Right atrium auricular region (tissue), 2 donors: ENCODE measurements around the gene RBM8A. TPM values are rescaled to one million over a fixed set of nuclear protein-coding genes. Genes with fewer than 3 reads are reported as not detected.
"Not testable (repeated sequence)": the region's sequence is repeated elsewhere in the genome, so short reads cannot be mapped to it uniquely, and the experiment has no call there.

ENCODE experiments used
- DNase-seq: peaks from one replicate; pipeline ENCODE4 v3.0.0-alpha.2; 2019; ENCODE audit warnings: low spot score
- H3K27ac ChIP-seq, 2 donors: fragments of 200-600 bp; sonication (generic); 1 replicate in 1 of 2; 2 replicates in 1 of 2; pipeline ENCODE4 v1.5.1; 2016 to 2019
- H3K27me3 ChIP-seq, 2 donors: fragments of 200-600 bp; sonication (generic); one replicate each; pipeline versions ENCODE4 v1.5.1 to v1.6.0; 2017 to 2019
- H3K36me3 ChIP-seq: fragments of 200-600 bp; sonication (generic); one replicate; pipeline ENCODE4 v1.5.1; 2016
- H3K4me1 ChIP-seq, 2 donors: fragments of 200-600 bp; sonication (generic); one replicate each; pipeline versions ENCODE4 v1.5.1 to v1.6.0; 2017 to 2019
- H3K4me3 ChIP-seq, 2 donors: fragments of 200-600 bp; sonication (generic); 1 replicate in 1 of 2; 2 replicates in 1 of 2; pipeline ENCODE4 v1.5.1; 2017 to 2019; ENCODE audit warnings: mild to moderate bottlenecking in 1 of 2, moderate library complexity in 1 of 2
- H3K9me3 ChIP-seq, 2 donors: fragments of 200-600 bp; sonication (generic); one replicate each; pipeline ENCODE4 v1.5.1; 2019
- CTCF ChIP-seq, 2 donors: fragments of 200-600 bp; sonication (generic); IDR thresholded peaks; one replicate each; pipeline ENCODE4 v1.5.1; 2019; ENCODE audit warnings: antibody characterized with exemption in 2 of 2
- total RNA-seq, 2 donors: library from RNA; depleted of rRNA; stranded (reverse); fragments of >200 nt; gene quantifications; one replicate each; pipeline ENCODE4 v1.1.0, GENCODE V29; 2016

Gene RBM8A
- total RNA-seq, 2 donors from 2014 or later: 75.2 to 91.1 TPM

GRCh38 chr1:145927916-145928643 is 796 bp upstream of the RBM8A start:
- Histone ChIP-seq H3K4me3 (peak overlapping the region; percentile 70 to 72), H3K4me1 (peaks cover 0 to 21% of the 10 kb centered on the region in 2 donors), H3K9me3 (no peaks in the 10 kb centered on the region), H3K27me3 (no peaks in the 10 kb centered on the region), H3K36me3 (peaks cover 13% of the 10 kb centered on the region), H3K27ac (peak overlapping the region; percentile 93 to 97)
- no peak for DNase-seq
- TF ChIP-seq CTCF (IDR thresholded peaks at IDR 0.05): no peak

- Histone ChIP-seq H3K27ac (peak overlapping the region; percentile 93 to 97), H3K27me3 (no peaks in the 10 kb centered on the region), H3K9me3 (no peaks in the 10 kb centered on the region), H3K36me3 (peaks cover 13% of the 10 kb centered on the region), H3K4me3 (peak overlapping the region; percentile 70 to 72), H3K4me1 (peaks cover 0 to 21% of the 10 kb centered on the region in 2 donors)
- no peak for DNase-seq
- TF ChIP-seq CTCF (IDR thresholded peaks at IDR 0.05): no peak
These were observed 610 bp downstream of the RBM8A start for GRCh38 chr1:145926686-145927062.

- H3K27me3 ChIP-seq: no peaks in the 10 kb centered on the region
- no peaks in the 10 kb centered on the region for H3K9me3 ChIP-seq
- no peak overlapping the region for H3K27ac ChIP-seq
- DNase-seq: no peak
- no peak overlapping the region for H3K4me3 ChIP-seq
- peaks cover 0 to 33% of the 10 kb centered on the region in 2 donors for H3K4me1 ChIP-seq
- TF ChIP-seq CTCF (IDR thresholded peaks at IDR 0.05): no peak
- peaks cover 8% of the 10 kb centered on the region for H3K36me3 ChIP-seq
These were observed 5.0 kb downstream of the RBM8A start for GRCh38 chr1:145922266-145922665.

GRCh38 chr1:145920297-145920696 is 7.0 kb downstream of the RBM8A start:
- H3K27ac ChIP-seq, DNase-seq: not testable (repeated sequence)

GRCh38 chr1:145918992-145919939 is 8.0 kb downstream of the RBM8A start:
- H3K4me1 ChIP-seq: peaks cover 0 to 29% of the 10 kb centered on the region in 2 donors
- H3K4me3 ChIP-seq: peak overlapping the region; percentile 87 to 91
- no peaks in the 10 kb centered on the region for H3K27me3 ChIP-seq
- no peak for TF ChIP-seq CTCF (IDR thresholded peaks at IDR 0.05)
- H3K9me3 ChIP-seq: no peaks in the 10 kb centered on the region
- peaks cover 12% of the 10 kb centered on the region for H3K36me3 ChIP-seq
- DNase-seq: no peak
- peak overlapping the region; percentile 87 to 92 for H3K27ac ChIP-seq

More at GRCh38 chr1:145920297-145920696, 7.0 kb downstream of the RBM8A start:
- not testable (repeated sequence) for H3K9me3 ChIP-seq, H3K27me3 ChIP-seq, H3K4me3 ChIP-seq
- H3K4me1 ChIP-seq: peaks cover 0 to 29% of the 10 kb centered on the region in 2 donors
- peaks cover 12% of the 10 kb centered on the region for H3K36me3 ChIP-seq
